ENCODE measurements around the gene GPR179.
"Not testable (repeated sequence)": the region's sequence is repeated elsewhere in the genome, so short reads cannot be mapped to it uniquely, and the experiment has no call there.

The GPR179 gene

GRCh38 chr17:38322897-38323296 lies 20.9 kb downstream of the GPR179 start:
- in situ Hi-C loops (cut with MboI; ENCODE audit: low sequenced_read_pairs): no loop called here

DNA sequence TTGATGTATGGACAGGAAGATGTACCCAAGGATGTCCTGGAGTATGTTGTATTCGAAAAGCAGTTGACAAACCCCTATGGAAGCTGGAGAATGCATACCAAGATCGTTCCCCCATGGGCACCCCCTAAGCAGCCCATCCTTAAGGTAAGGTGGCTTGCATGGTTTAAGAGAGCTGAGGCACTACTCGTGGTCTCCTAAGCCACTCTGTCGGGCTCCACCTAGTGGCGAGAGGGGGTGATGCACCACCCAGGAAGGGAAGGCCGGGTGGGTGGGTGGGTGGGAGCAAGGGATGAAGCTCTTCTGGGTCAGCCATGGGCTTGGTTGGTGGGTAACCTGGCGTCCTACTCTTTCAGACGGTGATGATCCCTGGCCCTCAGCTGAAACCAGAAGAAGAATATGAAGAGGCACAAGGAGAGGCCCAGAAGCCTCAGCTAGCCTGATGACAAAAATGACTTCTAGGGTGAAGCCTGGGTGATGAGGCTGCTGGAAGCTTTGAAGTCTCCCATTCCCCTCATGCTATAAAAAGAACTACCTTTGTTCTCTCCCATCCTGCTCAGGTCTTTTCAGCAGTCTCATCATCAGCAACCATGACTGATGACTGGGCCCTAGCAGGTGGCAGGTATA lies 21.5 kb downstream of the GPR179 start:
- in situ Hi-C loops (cut with MboI; ENCODE audit: low sequenced_read_pairs): no loop called here

GRCh38 chr17:38320482-38320881 lies 23.3 kb downstream of the GPR179 start:
- in situ Hi-C loops (cut with MboI; ENCODE audit: low sequenced_read_pairs): no loop called here

DNA sequence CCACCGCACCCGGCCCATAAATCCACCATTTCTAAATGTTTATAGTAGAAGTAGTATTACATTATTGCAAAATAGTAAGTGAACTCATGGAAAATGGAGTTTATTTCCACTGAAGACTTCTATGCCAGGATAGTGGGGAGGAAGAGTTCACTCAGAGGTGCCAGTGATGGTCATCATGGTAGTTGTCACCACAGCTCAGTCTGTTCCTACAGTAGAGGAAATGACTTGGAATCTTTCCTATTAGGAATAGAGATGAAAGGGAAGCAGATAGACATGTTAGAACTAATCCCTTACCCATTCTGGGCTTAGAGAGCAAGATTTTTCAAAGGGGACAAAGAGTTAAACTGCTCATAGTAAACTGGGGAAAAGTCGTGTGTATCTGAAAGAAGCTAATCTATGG lies 26.7 kb downstream of the GPR179 start:
- in situ Hi-C loops (cut with MboI; ENCODE audit: low sequenced_read_pairs): no loop called here

DNA sequence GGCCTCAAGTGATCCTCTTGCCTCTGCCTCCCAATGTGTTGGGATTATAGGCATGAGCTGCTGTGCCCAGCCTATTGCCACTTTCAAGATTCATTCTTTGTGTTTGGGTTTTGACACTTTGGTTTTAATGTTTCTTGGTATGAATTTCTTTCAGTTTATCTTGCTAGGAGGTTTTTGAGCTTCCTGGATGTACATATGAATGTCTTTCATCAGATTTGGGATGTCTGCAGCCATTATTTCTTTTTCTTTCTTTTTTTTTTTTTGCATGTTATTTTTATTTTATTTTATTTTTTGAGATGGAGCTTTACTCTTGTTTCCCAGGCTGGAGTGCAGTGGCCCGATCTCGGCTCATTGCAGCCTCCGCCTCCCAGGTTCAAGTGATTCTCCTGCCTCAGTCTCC lies 28.3 kb downstream of the GPR179 start:
- in situ Hi-C loops (cut with MboI; ENCODE audit: low sequenced_read_pairs): no loop called here

GRCh38 chr17:38296834-38297517 lies 46.8 kb downstream of the GPR179 start, which contains the start of gene MRPL45:
Gene MRPL45 (plus strand): TSS chr17:38297168. CDS start chr17:38297184, 16 bp downstream.
- in situ Hi-C loops (cut with MboI; ENCODE audit: low sequenced_read_pairs): not testable (repeated sequence)

DNA sequence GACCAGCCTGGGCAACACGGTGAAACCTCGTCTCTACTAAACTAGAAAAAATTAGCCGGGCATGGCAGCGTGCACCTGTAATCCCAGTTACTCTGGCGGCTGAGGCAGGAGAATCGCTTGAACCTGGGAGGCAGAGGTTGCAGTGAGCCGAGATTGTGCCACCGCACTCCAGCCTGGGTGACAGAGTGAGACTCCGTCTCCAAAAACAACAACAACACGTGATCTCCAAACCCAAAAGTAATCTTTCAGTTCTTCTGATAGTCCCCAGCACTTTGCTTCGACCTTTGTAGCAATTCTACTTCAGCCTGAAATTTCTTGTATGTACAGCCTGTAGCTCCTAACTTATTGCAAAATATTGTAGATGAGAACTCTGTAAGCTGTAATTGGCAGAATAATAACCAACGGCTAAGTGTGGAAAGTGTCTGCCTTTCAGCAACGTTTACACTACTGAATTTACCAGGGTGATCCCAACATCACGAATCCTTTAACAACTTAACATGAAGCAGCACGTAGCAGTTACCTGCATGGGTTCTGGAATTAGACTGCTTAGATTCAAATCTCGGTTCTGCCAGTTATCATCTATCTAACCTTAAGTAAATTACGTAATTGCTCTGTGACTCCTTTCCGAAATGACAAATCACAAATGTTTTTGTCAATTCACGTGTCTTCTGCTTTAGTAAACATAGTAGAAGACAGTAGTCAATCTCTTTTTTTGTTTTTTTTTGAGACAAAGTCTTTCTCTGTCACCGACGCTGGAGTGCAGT lies 48.0 kb downstream of the GPR179 start:
- in situ Hi-C loops (cut with MboI; ENCODE audit: low sequenced_read_pairs): not testable (repeated sequence)

DNA sequence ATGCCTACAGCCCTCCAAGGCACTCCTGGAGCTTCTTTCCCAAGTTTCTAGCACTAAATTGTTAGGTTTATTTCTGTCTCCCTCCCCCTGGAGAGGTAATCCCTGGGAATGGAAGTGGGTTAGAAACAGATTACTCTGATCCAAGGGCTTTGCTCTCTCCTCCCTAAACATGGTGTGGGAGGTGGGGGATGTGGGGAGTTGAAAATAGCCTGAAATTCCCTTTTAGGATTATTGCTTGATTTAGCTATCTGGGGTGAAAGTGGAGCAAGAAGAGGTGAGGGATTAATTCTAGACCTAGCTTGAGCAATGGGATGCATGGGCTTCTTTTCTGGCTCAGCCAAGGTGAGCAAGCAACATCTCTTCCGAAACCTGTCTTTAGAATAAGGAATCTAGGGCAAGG lies 54.0 kb downstream of the GPR179 start:
- in situ Hi-C loops (cut with MboI; ENCODE audit: low sequenced_read_pairs): not testable (repeated sequence)

GRCh38 chr17:38288217-38288827 lies 55.4 kb downstream of the GPR179 start:
- in situ Hi-C loops (cut with MboI; ENCODE audit: low sequenced_read_pairs): not testable (repeated sequence)

DNA sequence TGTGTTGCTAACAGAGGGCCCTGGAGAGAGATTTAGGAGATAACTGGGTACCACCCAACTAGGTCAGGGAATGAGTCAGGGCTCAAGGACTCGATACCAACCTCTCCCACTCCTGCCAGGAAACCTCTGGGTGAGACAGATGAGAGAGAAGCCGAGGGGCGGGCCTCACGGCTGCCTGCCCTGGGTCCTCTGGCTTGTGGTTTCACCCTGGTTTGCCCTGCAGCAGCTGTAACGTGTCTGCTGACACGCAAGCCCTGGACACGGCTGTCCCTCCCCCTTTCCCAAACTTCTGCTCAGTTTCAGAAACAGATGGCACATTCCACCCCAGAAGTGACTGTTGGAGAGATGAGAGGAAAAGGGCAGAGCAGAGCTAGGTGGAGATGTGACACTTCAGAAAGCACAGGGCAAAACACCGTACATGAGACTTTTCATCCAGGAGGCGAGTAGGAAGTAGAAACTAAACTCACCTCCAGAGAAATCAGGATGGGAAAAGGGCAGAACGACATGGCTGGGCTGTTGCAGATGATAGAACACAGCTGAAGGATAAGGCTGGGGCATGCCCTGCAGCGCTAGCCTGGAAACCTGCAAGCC lies 57.2 kb downstream of the GPR179 start:
- in situ Hi-C loops (cut with MboI; ENCODE audit: low sequenced_read_pairs): not testable (repeated sequence)

DNA sequence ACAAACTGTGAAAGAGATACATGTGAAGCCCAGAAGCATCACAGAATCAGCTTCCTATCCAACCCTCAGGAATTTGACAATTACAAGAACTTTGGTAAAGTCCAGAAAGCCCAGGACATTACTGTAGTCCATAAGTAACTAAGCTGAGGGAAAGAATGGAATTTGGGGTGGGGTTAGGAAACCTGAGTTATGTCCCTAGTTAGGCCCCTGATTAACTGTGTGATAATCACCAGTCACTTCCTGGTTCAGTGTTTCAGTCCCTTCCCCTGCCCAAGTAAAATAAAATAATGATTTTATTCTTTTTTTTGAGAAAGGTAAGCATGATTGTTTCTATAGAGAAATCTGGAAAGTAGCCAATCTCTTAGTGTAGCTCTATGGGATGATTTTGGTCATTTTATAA lies 57.8 kb downstream of the GPR179 start:
- in situ Hi-C loops (cut with MboI; ENCODE audit: low sequenced_read_pairs): not testable (repeated sequence)
